ENCODE results near the gene PCED1A. TPM values are rescaled to one million over a fixed set of nuclear protein-coding genes. Genes with fewer than 3 reads are reported as not detected.

PCED1A gene, protein sequence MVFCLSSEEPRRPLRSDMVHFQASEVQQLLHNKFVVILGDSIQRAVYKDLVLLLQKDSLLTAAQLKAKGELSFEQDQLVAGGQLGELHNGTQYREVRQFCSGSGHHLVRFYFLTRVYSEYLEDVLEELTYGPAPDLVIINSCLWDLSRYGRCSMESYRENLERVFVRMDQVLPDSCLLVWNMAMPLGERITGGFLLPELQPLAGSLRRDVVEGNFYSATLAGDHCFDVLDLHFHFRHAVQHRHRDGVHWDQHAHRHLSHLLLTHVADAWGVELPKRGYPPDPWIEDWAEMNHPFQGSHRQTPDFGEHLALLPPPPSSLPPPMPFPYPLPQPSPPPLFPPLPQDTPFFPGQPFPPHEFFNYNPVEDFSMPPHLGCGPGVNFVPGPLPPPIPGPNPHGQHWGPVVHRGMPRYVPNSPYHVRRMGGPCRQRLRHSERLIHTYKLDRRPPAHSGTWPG
- 19.8 and 42.2 TPM in 2 replicates for total RNA-seq

DNA sequence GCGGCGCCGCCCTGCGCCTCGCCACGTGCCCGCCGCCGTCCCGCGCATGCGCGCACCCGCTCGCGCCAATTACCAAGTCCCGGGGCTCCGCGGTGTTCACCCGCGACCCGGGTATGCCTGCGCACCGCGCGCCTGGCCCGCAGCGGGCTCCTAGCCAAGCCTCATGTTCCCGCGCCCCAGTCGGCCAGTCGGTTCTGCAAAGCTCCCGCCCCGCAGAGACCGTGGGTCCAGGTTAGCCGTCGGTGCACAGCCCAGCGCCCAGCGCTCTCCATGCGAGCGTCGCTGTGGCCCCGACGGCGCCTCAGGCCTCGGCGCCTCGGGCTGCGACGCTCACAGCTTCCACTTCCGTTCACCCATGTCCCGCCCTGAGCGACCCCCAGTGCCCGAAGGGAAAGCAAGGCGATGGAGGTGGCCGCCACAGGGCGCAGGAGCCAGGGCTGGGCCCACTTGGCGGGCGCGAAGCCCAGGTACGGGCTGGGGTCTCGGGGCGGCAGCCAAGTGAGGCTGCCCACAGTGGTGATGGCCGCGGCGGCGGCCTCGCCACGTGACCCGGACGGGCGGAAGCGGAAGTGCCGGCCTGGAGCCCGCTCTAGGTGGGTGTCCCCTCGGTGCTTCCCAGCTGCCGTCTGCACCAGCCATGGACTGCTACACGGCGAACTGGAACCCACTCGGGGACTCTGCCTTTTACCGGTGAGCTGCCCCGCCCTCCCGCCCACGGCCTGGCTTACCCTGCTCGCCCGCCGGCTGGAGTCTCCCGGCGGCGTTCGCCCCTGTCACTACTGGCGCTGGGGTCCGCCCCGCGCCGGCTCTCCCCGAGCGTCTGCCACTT is at the start of gene PCED1A, which contains the start of gene VPS16:
TSS of gene PCED1A (minus strand) at position 518 of the 829 bp plus-strand sequence. CDS start 743 bp downstream, outside the sequence.
TSS of gene VPS16 (plus strand) at position 608 of the 829 bp plus-strand sequence. CDS start at position 638, 30 bp downstream.
- DNase-seq: peak; percentile 89

DNA sequence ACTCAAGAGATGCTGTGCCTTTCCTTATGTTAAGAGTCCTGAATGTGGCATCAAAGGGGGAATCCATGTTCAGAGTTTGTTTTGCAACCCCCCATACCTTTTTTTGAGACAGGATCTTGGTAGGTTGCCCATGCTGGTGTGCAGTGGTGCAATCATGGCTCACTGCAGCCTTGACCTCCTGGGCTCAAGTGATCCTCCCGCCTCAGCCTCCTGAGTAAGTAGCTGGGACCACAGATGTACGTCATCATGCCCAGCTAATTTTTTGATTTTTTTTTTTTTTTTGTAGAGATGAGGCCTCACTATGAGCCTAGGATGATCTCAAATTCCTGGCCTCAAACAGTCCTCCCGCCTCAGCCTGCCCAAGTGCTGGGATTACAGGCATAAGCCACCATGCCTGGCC is 49.3 kb upstream of the PCED1A start:
- no peak for DNase-seq

DNA sequence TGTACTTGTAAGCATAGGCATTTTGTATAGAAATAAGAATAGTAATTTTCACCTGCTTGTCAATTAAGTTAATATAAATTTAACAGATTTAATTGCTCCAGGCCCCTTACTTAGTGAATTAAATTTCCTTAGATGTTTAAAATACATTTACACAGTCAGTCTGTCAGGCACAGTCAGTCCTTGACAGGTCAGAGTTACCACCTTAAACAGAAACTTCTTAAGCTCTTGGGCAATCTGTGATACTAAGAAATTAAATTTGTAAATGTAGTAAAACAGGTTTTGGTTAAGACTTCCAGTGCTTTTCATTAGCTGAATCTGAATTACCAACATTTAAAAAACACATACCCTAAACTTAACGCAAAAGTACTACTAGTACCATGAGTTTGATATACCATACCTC is 48.8 kb upstream of the PCED1A start:
- no peak for DNase-seq

DNA sequence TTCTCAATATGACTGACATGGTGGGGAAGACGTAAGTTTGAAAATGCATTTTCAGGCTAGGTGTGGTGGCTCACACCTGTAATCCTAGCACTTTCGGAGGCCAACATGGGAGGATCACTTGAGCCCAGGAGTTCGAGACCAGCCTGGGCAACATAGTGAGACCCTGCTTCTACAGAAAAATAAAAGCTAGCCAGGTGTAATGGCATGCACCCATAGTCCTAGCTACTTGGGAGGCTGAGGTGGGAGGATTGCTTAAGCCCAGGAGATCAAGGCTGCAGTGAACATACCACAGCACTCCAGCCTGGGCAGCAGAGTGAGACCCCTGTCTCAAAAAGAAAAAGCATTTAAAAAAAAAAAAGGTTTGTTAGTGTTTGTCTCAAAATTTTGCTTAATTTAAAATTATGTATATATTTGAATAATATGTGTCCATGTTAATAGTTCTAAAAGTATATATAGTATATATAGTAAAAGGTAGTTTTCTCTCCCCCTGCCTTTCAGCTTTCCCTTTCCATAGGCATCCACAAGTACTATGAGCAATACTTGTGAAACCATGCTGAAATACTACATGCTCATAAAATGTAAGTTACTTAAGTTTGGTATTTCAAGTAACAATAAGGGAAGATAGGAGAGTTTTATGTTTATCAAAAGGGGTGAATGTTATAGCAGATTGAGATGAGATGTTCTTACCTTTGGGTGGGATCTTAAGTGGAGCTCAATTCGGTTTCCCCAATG is 47.9 kb upstream of the PCED1A start:
- no peak for DNase-seq

DNA sequence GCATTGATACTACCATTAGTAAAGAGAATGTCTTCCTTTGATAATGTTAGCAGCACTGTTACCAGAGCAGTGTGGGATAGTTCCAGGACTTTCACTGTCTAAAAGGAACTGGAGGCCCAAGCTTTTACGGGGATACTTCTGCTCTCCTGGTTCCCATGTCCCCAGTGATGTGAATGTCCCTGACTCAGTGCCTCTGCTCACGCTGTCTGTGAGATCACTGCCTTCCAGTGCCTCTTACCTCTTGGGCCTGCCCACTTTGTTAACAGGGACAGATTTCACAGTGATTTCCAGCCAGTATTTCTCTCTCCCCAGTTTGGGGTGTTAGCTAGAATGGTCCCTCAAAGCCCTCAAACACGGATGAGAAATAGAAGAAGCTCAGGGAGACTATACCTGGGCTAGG is 47.3 kb upstream of the PCED1A start:
- no peak for DNase-seq

DNA sequence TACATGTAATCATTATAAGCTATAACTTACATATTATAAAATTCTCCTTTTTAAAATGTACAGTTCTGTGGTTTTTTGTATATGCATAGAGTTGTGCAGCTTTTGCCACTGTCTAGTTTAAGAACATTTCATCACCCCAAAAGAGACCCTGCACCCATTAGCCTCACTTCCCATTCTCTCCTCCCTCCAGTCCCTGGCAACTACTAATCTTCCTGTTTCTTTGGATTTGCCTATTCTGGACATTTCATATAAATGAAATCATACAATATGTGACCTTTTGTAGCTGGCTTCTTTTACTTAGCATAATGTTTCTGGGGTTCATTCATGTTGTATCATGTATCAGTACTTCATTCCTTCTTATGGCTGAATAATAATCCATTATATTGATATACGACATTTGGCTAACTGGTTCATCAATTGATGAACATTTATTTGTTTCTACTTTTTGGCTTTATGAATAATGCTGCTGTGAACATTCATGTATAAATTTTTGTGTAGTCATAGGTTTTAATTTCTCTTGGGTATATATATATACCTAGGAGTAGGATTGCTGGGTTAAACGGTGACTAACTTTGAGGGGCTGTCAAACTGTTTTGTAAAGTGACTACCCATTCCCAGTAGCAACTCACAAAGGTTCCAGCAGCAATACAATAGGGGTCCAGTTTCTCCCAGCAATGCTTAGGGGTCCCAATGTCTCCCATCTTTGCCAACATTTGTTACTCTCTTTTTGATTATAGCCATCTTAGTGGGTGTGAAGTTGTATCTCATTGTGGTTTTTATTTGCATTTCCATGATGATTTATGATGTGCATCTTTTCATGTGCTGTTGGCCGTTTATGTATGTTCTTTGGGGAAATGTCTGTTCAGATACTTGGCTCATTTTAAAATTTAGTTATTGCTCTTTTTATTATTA is 43.5 kb upstream of the PCED1A start:
- DNase-seq: no peak

DNA sequence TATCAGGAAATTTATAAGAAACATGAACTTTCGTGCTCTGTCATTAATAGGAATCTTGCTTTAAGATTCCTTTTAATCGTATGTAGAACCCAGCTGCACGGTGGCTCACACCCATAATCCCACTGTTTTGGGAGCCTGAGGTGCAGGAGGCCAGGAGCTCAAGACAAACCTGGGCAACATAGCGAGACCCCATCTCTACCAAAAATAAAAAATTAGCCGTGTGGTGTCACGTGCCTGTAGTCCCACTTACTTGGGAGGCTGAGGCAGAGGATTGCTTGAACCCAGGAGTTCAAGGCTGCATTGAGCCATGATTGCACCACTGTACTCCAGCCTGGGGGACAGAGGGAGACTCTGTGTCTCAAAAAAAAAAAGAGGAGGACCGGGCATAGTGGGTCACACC is 40.2 kb upstream of the PCED1A start:
- no peak for DNase-seq

DNA sequence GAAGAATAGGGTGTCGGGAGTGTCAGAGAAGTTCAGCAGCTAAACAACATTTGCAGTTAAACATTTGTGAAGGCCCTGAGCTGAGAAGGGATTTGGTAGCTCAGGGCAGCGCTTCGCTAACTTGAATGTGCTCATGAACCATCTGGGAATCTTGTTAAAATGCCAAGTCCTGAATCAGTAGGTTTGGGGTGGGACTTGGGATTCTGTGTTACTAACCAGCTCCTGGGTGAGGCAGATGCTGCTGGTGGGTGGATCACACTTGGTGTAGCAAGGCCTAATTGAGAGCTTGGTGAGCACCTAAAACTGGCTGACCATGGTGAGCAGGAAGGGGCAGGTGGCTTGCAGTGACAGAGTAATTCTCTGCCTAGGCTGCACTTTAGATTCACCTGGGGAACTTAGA is 38.7 kb upstream of the PCED1A start:
- no peak for DNase-seq

DNA sequence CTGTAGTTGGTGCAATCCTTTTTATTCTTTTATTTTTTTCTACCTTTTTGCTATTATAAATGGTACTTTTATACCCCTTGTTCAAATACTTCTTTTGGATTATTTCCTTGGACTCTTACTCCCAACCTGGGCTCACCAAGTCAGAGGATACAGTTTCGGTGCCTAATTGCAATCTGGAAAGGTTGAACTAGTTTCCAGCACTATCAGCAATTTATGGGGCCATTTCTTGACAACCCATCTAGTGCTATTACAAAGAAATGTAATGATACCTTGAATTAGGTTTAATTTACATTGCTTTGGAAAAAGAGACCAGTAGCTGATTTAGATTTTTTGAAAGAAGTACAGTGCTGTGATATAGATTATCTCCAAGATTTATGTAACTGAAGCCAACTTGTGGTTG is 38.1 kb upstream of the PCED1A start:
- no peak for DNase-seq

DNA sequence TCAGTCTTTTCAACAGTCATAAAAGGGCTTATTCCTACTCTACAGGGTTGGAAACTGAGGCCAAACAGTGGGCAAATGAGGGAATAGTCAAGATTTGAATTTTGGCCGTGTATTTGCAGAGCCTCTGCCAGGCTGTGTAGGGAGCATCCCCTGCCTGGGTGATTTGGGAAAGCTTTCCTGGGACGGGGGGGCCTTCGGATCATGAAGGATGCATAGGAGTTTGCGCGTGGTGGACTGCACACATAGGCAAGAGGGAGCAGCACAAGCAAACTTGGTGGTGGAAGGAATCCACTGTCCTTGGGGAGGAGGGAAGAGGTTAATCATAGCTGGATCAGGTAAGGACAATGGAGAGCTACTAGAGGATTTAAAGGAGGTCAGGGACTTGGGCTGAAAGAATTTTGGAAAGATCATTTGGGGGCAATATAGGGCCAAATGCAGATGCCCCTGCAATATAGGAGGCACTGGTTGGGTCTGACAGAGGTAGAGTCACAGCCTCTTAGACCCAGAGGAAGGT is 35.3 kb upstream of the PCED1A start:
- no peak for DNase-seq

DNA sequence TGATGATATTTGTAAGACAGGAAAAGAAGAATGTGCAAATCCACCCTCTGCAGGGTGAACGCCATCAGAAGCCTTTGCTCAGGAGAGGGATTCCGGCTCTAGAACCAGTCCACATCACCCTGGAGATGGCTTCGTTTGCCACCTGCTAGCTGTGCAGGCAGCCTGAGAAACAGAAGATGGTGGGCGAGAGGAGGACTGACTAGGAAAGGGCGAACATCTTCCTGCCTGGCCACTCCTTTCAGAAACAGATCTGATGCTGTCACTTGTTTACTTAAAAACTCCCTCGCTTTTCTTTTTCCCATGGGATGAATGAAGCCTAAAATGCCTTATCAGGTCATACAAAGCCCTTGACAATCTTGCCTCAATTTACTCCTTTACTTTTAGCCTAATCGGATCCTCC is 34.0 kb upstream of the PCED1A start:
- peak; percentile 18 for DNase-seq

DNA sequence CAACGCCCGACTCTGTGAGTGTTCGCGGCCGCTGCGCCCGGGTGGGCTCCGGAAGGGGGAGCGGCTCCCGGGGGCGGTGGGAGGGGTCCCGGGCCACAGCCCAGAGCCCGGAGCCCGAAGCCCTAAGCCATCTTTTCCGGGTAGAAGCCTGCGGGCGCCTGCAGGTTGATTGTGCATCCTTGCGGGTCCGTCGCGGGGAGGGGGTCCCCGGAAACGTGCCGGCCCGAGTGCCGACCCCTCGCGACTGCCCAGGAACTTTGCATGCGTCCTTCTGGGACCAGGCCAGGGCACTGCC is 33.2 kb upstream of the PCED1A start:
- peak; percentile 64 for DNase-seq

DNA sequence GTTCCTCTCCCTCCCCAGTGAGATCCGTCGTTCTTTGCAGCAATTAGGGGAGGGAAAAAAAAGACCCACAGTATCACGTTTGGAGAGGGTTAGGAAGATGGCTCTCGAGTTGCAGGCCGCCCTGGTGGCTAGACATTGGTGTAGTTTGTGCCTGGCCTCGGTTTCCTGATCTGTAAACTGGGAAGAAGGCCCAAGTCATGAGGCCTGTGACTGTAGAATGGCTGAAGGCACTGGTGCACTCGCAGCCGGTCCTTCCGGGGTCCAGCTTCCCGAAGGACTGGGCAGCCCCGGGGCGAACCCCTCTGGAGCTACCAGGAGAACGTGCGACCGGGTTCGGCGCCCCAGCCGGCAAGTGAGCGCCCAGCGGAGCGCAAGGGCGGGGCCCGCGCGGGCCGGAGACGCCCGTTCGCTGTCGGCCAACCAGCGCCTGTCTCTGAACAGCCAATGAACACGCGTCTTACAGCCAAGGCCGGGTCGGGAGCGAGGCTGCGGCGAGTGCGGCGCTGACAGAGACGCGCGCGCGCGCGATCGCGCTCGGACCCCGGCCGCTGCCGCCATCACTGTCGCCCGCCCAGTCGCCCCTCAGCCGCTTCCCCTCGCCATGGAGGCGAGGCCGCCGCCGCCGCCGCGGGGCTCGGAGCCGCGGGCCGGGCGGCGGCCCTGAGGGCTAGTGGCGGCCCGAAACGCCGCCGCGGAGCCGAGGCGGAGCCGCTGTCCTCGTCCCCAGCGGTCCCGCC is 32.7 kb upstream of the PCED1A start, which contains the start of gene PTPRA:
TSS of gene PTPRA (plus strand) at position 472 of the 737 bp plus-strand sequence. CDS start 90,797 bp downstream, outside the sequence.
- peak; percentile 96 for DNase-seq

DNA sequence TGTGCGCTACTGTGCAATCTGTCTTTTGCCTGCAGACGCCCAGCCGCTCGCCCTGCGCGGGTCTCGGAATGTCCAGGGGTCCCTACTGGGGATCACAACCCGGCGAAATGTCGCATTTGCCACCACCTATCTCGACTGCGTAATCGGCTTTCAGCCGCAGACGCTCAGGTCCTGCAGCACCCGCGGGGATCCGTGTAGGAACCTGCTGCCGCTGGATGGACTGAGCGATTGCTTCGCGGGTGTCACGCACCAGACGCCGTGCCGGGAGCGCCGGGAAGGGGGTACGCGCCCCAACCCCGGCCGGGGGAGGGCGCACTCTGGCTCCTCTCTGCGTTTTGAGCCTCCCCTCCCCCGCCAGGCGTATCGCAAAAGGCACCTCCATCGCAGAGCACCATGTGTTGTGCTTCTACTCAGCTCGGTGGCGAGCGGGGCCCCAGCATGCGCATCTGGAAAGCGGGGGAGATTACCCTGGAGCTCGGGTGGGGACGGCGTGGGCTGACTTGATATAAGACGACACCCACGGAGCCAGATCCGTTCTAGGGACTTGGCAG is 32.1 kb upstream of the PCED1A start:
- peak; percentile 62 for DNase-seq

DNA sequence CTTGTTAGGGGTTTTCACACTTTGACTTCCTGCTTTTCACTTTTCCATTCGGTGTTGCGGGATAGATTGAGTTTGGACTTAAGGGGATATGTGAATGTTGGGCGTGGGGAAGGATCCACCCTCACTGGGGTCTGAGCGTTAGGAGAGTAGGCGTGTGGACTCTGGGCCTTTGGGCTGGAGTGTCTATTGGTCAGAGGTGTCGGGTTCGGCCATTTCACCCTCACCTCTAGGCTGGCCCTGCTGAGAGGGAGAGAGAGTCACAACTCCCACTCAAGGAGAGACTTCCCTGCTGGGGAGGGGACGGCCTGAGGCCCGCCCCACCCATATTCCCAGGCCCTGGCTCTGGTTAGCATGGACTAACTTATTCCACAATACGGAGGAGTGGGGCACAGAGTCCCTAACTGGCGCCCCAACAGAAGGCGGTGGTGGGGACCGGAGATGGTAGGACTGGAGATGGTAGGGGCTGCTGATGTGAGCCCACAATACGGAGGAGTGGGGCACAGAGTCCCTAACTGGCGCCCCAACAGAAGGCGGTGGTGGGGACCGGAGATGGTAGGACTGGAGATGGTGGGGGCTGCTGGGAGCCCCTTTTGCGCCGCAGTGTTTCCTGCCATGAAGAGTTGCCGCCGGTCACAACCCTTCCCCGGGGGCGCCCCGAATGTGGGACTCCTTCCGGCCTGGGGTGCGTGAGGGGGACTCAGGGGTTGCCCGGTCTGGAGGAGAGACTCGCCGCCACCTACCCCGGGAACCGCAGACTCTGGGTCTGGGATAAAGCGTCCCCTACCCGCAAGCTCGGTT is 31.4 kb upstream of the PCED1A start:
- peak; percentile 10 for DNase-seq

DNA sequence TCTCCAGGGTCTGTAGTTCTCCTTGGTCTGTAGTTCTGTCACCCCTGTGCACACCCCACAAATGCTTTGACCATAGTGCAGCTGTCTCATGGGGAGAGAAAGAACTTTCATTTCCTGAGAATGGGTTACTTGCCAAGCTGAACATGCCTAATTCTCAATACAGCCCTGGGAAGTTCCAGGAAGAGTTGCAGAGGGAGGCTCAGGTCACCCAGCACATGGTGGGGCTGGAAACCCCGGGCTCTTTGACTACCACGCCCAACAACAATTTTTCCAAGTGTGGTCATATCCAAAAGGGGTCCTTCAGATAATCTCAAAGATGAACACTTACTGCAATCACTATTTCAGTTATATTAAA is 30.6 kb upstream of the PCED1A start:
- peak; percentile 36 for DNase-seq

DNA sequence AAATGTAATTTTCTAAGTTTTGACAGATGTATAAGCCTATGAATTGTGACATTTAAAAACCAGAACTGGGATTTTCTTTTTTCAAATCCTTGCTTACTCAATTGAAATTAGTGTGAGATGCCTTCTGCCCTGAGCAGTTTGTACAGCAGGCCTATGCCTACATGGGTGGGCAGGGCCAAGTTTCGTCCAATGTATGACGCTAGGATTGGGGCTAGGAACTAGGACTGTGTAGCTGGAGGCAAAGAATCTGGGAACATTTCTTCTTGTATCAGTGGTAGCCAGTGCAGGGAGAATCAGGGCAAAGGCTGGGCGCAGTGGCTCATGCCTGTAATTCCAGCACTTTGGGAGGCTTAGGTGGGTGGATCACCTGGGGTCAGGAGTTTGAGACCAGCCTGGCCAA is 28.9 kb upstream of the PCED1A start:
- DNase-seq: no peak

DNA sequence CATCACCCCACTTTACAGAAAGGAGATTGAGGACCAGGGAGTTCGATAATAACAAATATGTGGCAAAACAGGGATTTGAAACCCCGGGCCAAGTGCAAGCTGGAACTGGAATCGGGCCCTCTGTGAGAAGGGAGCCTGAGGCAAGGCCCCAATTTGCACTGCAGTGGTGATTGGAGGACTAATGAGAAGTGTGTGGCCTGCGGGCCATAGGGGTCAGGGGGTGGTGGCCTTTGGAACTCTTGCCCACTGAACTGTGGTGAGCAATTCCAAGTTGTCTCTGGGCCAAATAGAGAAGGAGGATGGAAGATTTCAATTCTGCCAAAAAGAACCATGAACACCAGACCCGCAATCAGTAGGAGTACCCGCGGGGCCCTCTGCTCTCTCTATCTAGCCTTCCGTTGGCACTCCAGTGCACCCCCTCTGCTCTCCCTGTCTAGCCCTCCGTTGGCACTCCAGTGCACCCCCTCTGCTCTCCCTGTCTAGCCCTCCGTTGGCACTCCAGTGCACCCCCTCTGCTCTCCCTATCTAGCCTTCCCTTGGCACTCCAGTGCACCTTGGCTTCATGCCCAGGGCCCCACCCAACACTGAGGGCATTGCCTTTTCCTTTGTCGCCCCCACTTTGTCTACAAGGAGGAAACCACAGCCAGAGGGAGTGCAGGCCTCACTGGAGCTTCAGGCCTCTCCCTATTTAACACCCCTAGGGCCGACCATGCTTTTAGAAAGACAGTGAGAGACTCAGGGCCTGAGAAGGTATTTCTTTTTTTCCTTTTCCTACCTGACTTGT is 26.8 kb upstream of the PCED1A start:
- DNase-seq: no peak

DNA sequence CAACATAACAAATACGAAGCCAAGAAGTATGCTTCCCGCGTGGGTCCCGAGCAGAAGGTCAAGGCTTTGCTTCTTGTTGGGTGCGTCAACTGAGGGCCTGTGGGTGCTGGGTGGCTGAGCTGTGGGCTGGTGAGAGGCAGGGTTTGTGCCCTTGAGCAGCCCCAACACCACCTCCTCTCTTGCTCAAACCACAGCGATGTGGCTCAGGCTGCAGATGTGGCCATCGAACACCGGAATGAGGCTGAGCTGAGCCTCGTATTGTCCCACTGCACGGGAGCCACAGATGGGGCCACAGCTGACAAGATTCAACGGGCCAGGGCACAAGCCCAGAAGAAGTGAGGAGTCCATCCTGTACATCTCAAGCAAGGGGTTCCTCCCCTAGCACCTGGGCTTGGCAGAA is 25.8 kb upstream of the PCED1A start:
- DNase-seq: no peak
